Right atrium auricular region (tissue), 2 donors: ENCODE results near the gene SH3BP5L. TPM values are rescaled to one million over a fixed set of nuclear protein-coding genes. Genes with fewer than 3 reads are reported as not detected.
A peak's percentile ranks its signal among the peaks of the same experiment; 100 is the strongest.

Experiments
- DNase-seq: peaks from one replicate; pipeline ENCODE4 v3.0.0-alpha.2; 2019; ENCODE audit warnings: low spot score
- H3K27ac ChIP-seq, 2 donors: fragments of 200-600 bp; sonication (generic); 1 replicate in 1 of 2; 2 replicates in 1 of 2; pipeline ENCODE4 v1.5.1; 2016 to 2019
- H3K27me3 ChIP-seq, 2 donors: fragments of 200-600 bp; sonication (generic); one replicate each; pipeline versions ENCODE4 v1.5.1 to v1.6.0; 2017 to 2019
- H3K36me3 ChIP-seq: fragments of 200-600 bp; sonication (generic); one replicate; pipeline ENCODE4 v1.5.1; 2016
- H3K4me1 ChIP-seq, 2 donors: fragments of 200-600 bp; sonication (generic); one replicate each; pipeline versions ENCODE4 v1.5.1 to v1.6.0; 2017 to 2019
- H3K4me3 ChIP-seq, 2 donors: fragments of 200-600 bp; sonication (generic); 1 replicate in 1 of 2; 2 replicates in 1 of 2; pipeline ENCODE4 v1.5.1; 2017 to 2019; ENCODE audit warnings: mild to moderate bottlenecking in 1 of 2, moderate library complexity in 1 of 2
- H3K9me3 ChIP-seq, 2 donors: fragments of 200-600 bp; sonication (generic); one replicate each; pipeline ENCODE4 v1.5.1; 2019
- CTCF ChIP-seq, 2 donors: fragments of 200-600 bp; sonication (generic); IDR thresholded peaks; one replicate each; pipeline ENCODE4 v1.5.1; 2019; ENCODE audit warnings: antibody characterized with exemption in 2 of 2
- total RNA-seq, 2 donors: library from RNA; depleted of rRNA; stranded (reverse); fragments of >200 nt; gene quantifications; one replicate each; pipeline ENCODE4 v1.1.0, GENCODE V29; 2016

The SH3BP5L gene
- total RNA-seq, 2 donors from 2014 or later = 13.6 to 18.5 TPM

GRCh38 chr1:248814351-248814750 is 11.4 kb downstream of the SH3BP5L start:
- Histone ChIP-seq H3K9me3 (no peaks in the 10 kb centered on the region), H3K27ac (no peak overlapping the region), H3K4me3 (no peak overlapping the region), H3K36me3 (peaks cover 64% of the 10 kb centered on the region), H3K4me1 (peaks cover 5 to 27% of the 10 kb centered on the region in 2 donors), H3K27me3 (no peaks in the 10 kb centered on the region)
- DNase-seq = peak; percentile 46
- no peak for TF ChIP-seq CTCF (IDR thresholded peaks at IDR 0.05)

GRCh38 chr1:248813546-248813945 is 12.2 kb downstream of the SH3BP5L start:
- no peaks in the 10 kb centered on the region for H3K27me3 ChIP-seq
- H3K4me3 ChIP-seq = no peak overlapping the region
- no peak for TF ChIP-seq CTCF (IDR thresholded peaks at IDR 0.05)
- no peak overlapping the region for H3K27ac ChIP-seq
- DNase-seq = peak; percentile 32
- peaks cover 2 to 19% of the 10 kb centered on the region in 2 donors for H3K4me1 ChIP-seq
- no peaks in the 10 kb centered on the region for H3K9me3 ChIP-seq
- peaks cover 64% of the 10 kb centered on the region for H3K36me3 ChIP-seq

- DNase-seq = peak; percentile 30
- TF ChIP-seq CTCF (IDR thresholded peaks at IDR 0.05) = no peak
- H3K36me3 ChIP-seq = peaks cover 59% of the 10 kb centered on the region
- H3K27ac ChIP-seq = no peak overlapping the region
- no peaks in the 10 kb centered on the region for H3K9me3 ChIP-seq
- peaks cover 0 to 17% of the 10 kb centered on the region in 2 donors for H3K4me1 ChIP-seq
- no peak overlapping the region for H3K4me3 ChIP-seq
- H3K27me3 ChIP-seq = no peaks in the 10 kb centered on the region
Measured at GRCh38 chr1:248812736-248813425, 12.8 kb downstream of the SH3BP5L start.

- no peak for TF ChIP-seq CTCF (IDR thresholded peaks at IDR 0.05)
- peak; percentile 49 for DNase-seq
- H3K4me3 ChIP-seq = no peak overlapping the region
- H3K36me3 ChIP-seq = peaks cover 59% of the 10 kb centered on the region
- peaks cover 0 to 17% of the 10 kb centered on the region in 2 donors for H3K4me1 ChIP-seq
- H3K27me3 ChIP-seq = no peaks in the 10 kb centered on the region
- no peaks in the 10 kb centered on the region for H3K9me3 ChIP-seq
- H3K27ac ChIP-seq = no peak overlapping the region
Measured at GRCh38 chr1:248811514-248812490, 13.9 kb downstream of the SH3BP5L start.

GRCh38 chr1:248810727-248811513 is 14.8 kb downstream of the SH3BP5L start:
- Histone ChIP-seq H3K27me3 (no peaks in the 10 kb centered on the region), H3K36me3 (peaks cover 50% of the 10 kb centered on the region), H3K9me3 (no peaks in the 10 kb centered on the region), H3K27ac (no peak overlapping the region), H3K4me3 (no peak overlapping the region), H3K4me1 (peaks cover 0 to 17% of the 10 kb centered on the region in 2 donors)
- no peak for TF ChIP-seq CTCF (IDR thresholded peaks at IDR 0.05)
- peak; percentile 57 for DNase-seq
